Measurements from ENCODE around the gene CENPL. TPM values are rescaled to one million over a fixed set of nuclear protein-coding genes. Genes with fewer than 3 reads are reported as not detected.
"Not testable (repeated sequence)": the region's sequence is repeated elsewhere in the genome, so short reads cannot be mapped to it uniquely, and the experiment has no call there.

CENPL gene
- total RNA-seq, 1 donor from 2014 or later = 25.9 TPM

DNA sequence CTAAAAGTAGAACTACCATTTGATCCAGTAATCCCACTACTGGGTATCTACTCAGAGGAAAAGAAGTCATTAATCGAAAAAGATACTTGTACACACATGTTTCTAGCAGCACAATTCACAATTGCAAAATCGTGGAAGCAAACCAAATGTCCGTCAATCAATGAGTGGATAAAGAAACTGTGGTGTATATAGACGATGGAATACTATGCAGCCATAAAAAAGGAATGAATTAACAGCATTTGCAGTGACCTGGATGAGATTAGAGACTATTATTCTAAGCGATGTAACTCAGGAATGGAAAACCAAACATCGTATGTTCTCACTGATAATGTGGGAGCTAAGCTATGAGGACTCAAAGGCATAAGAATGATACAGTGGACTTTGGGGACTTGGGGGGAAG is 60.4 kb downstream of the CENPL start:
- intact Hi-C loops (cut with micrococcal nuclease) = not testable (repeated sequence)

DNA sequence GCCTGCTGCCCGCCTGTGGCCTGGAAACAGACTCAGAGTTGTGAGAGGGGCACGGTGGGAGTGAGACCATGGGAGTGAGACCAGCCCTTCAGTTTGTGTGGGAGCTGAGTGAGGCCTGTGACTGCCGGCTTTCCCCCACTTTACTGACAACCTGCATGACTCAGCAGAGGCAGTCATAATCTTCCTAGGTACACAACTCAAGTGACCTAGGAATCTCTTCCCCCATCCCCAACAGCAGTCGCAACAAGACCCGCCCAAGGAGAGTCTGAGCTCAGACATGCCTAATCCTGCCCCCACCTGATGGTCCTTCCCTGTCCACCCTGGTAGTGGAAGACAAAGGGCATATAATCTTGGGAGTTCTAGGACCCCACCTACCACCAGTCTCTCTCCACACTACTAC is 65.7 kb downstream of the CENPL start:
- intact Hi-C loops (cut with micrococcal nuclease) = no loop called here

DNA sequence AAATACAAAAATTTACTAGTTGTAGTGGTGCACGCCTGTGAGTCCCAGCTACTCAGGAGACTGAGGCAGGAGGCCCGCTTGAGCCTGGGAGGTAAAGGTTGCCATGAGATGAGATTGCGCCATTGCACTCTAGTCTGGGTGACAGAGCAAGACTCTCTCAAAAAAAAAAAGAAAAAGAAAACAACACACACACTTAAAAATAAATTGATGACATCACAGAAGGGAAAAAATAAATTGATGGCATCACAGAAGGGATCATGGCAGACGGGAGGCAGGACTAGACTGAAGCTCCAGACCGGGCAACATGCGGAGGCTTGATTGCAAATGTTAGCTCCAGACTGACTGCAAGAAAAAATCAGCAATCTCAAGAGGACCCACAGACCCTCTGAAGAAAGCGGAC is 66.6 kb downstream of the CENPL start:
- intact Hi-C loops (cut with micrococcal nuclease) = no loop called here

DNA sequence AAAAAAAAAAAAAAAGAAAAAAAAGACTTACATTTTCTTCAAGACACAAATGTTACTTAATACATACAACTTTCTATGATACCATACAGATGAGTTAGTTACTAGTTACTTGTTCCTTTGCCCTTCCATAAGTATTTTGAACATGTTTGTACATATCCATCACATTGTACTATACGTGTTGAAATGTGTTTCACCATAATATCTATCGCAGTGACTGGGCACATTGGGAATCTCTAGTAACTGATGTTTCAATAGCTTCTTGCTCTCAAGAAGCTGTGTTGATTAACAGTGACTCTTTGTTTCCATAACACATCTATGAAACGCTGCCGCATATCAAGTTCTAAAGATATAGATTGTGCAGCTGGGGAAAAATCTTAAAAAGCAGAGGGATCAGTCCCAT is 67.0 kb downstream of the CENPL start:
- intact Hi-C loops (cut with micrococcal nuclease) = no loop called here

DNA sequence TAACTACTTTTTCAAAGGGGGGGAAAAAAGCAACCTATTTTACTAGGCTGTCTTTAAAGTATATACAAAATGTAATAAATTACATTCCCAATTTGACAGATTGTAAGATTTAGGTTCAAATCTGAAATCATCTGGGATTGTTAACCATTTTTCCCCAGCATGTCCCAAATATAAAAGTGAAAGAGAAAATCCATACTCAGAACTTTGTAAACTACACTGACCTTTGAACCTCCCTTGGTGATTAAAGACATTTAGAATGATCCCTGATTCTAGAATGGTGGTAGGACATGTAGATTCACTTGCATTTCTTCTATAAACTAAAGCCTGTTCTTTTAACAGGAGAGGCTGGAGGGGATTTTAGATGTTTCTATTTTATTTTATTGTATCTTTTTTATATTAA is 70.9 kb downstream of the CENPL start:
- intact Hi-C loops (cut with micrococcal nuclease) = no loop called here

Other genes starting within 250 kb of the CENPL start
- gene SLC9C2, start 221.8 kb downstream of the CENPL start, total RNA-seq = not detected in 2 replicates
- not detected in 2 replicates for gene TEX50, start 189.5 kb downstream of the CENPL start, total RNA-seq
- not detected in 2 replicates for gene ANKRD45, start 155.0 kb downstream of the CENPL start, total RNA-seq
- gene KLHL20, start 109.9 kb downstream of the CENPL start, total RNA-seq = 23.0 and 23.4 TPM in 2 replicates
- 23.7 and 26.3 TPM in 2 replicates for gene DARS2, start 210 bp downstream of the CENPL start, total RNA-seq
- 310 and 335 TPM in 2 replicates for gene GAS5, start 43.1 kb upstream of the CENPL start, total RNA-seq
- gene ZBTB37, start 43.5 kb upstream of the CENPL start, total RNA-seq = 10.8 and 11.1 TPM in 2 replicates
- 0.49 TPM in 1 of 2 replicates, not detected in the other for gene SERPINC1, start 92.4 kb upstream of the CENPL start, total RNA-seq
- 37.8 and 37.9 TPM in 2 replicates for gene RC3H1, start 197.5 kb upstream of the CENPL start, total RNA-seq